Endothelial cell of umbilical vein (primary cell): ENCODE results near the gene HIC2. TPM values are rescaled to one million over a fixed set of nuclear protein-coding genes. Genes with fewer than 3 reads are reported as not detected.
"Not testable (repeated sequence)": the region's sequence is repeated elsewhere in the genome, so short reads cannot be mapped to it uniquely, and the experiment has no call there.

Experiments
- BruUV-seq: library from RNA; stranded (reverse); fragments of 400-500 nt; replicated peaks from 2 replicates; lab custom pipeline; 2021; lab: Mats Ljungman, UMichigan
- CTCF ChIA-PET: fragments of 300-600, 350-600 bp; sonication (Branson Sonifier 250); formaldehyde crosslinking; loops from one replicate; lab custom pipeline; 2021; ENCODE audit warnings: antibody characterized with exemption, inconsistent platforms; lab: Charles Lee
- POLR2A ChIA-PET: fragments of 300-600, 350-600 bp; sonication (Branson Sonifier 250); formaldehyde crosslinking; loops from one replicate; lab custom pipeline; 2021; ENCODE audit warnings: antibody characterized with exemption, inconsistent platforms; lab: Charles Lee
- DNase-seq: peaks from one replicate; pipeline ENCODE4 v3.0.0-alpha.2; 2011; ENCODE audit warnings: low read depth, low spot score
- FAIRE-seq: peaks from 2 replicates; lab custom pipeline; 2011; peaks lifted over from hg19 to GRCh38; lab: Jason Lieb, UNC
- H2AFZ ChIP-seq: 2 replicates; pipeline ENCODE4 v1.6.0; 2012; ENCODE audit warnings: low read depth, low read length, control low read depth, inconsistent platforms
- H3K27ac ChIP-seq: 2 replicates; pipeline ENCODE4 v1.5.1; 2011; ENCODE audit warnings: low read depth, mild to moderate bottlenecking, control low read depth, low read length, moderate library complexity; ENCODE audit not compliant: insufficient read depth
- H3K27me3 ChIP-seq, 2 experiments: 2 replicates each; pipeline versions ENCODE4 v1.6.0 to v1.6.1; 2011; ENCODE audit warnings: low read length in 2 of 2, mixed read lengths in 1 of 2; ENCODE audit not compliant: control insufficient read depth in 2 of 2, insufficient read depth in 2 of 2
- H3K36me3 ChIP-seq, 2 experiments: 2 replicates in 1 of 2; 3 replicates in 1 of 2; pipeline ENCODE4 v1.5.1; 2011; ENCODE audit warnings: low read length in 2 of 2, mild to moderate bottlenecking in 1 of 2, moderate library complexity in 1 of 2; ENCODE audit not compliant: control insufficient read depth in 2 of 2, insufficient read depth in 2 of 2; ENCODE audit errors: extremely low read depth in 1 of 2
- H3K4me1 ChIP-seq: 3 replicates; pipeline ENCODE4 v1.5.1; 2011; ENCODE audit warnings: mild to moderate bottlenecking, low read length; ENCODE audit not compliant: control insufficient read depth, insufficient read depth; ENCODE audit errors: extremely low read depth
- H3K4me2 ChIP-seq: 2 replicates; pipeline ENCODE4 v1.6.1; 2011; ENCODE audit warnings: low read length, control low read depth, mixed read lengths; ENCODE audit not compliant: insufficient read depth
- H3K4me3 ChIP-seq, 3 experiments: fragments of 200-600 bp in 1 of 3; sonication (generic), shearing (Covaris generic) in 1 of 3; replicated peaks in 1 of 3; 2 replicates each; pipeline ENCODE4 v1.5.1; 2011 to 2016; ENCODE audit warnings: control low read depth in 3 of 3, low read length in 3 of 3, mild to moderate bottlenecking in 2 of 3, inconsistent platforms in 1 of 3, low read depth in 1 of 3, moderate library complexity in 1 of 3; ENCODE audit not compliant: insufficient read depth in 1 of 3
- H3K79me2 ChIP-seq: 2 replicates; pipeline ENCODE4 v1.6.0; 2012; ENCODE audit warnings: low read length, inconsistent platforms; ENCODE audit not compliant: control insufficient read depth, insufficient read depth
- H3K9ac ChIP-seq: replicated peaks from 2 replicates; pipeline ENCODE3; 2011; ENCODE audit warnings: low read length, control low read depth; ENCODE audit not compliant: insufficient read depth; ENCODE audit errors: extremely low read depth
- H3K9me1 ChIP-seq: replicated peaks from 3 replicates; pipeline ENCODE4 v1.6.0; 2011; ENCODE audit warnings: mild to moderate bottlenecking, low read length; ENCODE audit not compliant: control insufficient read depth, insufficient read depth; ENCODE audit errors: extremely low read depth
- H3K9me3 ChIP-seq: replicated peaks from 2 replicates; pipeline ENCODE4 v1.5.1; 2012; ENCODE audit warnings: low read length, inconsistent platforms; ENCODE audit not compliant: control insufficient read depth, insufficient read depth
- H4K20me1 ChIP-seq: replicated peaks from 2 replicates; pipeline ENCODE3; 2011; ENCODE audit warnings: mild to moderate bottlenecking, low read length; ENCODE audit not compliant: control insufficient read depth, insufficient read depth; ENCODE audit errors: extremely low read depth
- CTCF ChIP-seq, 2 donors: IDR thresholded peaks; 1 replicate in 1 of 2; 2 replicates in 1 of 2; pipeline ENCODE4 v1.5.1; 2011; ENCODE audit warnings: low read length in 2 of 2, mild to moderate bottlenecking in 2 of 2, moderate library complexity in 2 of 2, control low read depth in 1 of 2, inconsistent platforms in 1 of 2, low read depth in 1 of 2; ENCODE audit not compliant: insufficient read depth in 1 of 2; ENCODE audit errors: extremely low read depth in 1 of 2
- EZH2 ChIP-seq: IDR thresholded peaks from 2 replicates; pipeline ENCODE4 v1.6.1; 2012; ENCODE audit warnings: borderline replicate concordance, low read depth, mild to moderate bottlenecking, moderate library complexity, low read length, inconsistent platforms; ENCODE audit not compliant: severe bottlenecking
- FOS ChIP-seq: IDR thresholded peaks from 2 replicates; pipeline ENCODE4 v1.6.1; 2011; ENCODE audit warnings: mild to moderate bottlenecking, low read length, moderate library complexity, borderline replicate concordance; ENCODE audit not compliant: insufficient read depth
- GATA2 ChIP-seq: IDR thresholded peaks from 2 replicates; pipeline ENCODE4 v1.7.0; 2011; ENCODE audit warnings: low read depth, mild to moderate bottlenecking, moderate library complexity, mixed read lengths, low read length; ENCODE audit not compliant: insufficient read length, insufficient read depth
- JUN ChIP-seq: IDR thresholded peaks from 2 replicates; pipeline ENCODE4 v1.6.1; 2011; ENCODE audit warnings: borderline replicate concordance, low read depth; ENCODE audit not compliant: insufficient read length, insufficient read depth
- MAX ChIP-seq: IDR thresholded peaks from 2 replicates; pipeline ENCODE4 v1.6.1; 2011; ENCODE audit not compliant: insufficient read depth, insufficient read length
- MYC ChIP-seq: IDR thresholded peaks from one replicate; pipeline ENCODE4 v1.6.1; 2011; ENCODE audit warnings: mild to moderate bottlenecking, low read depth, low read length
- POLR2A ChIP-seq: IDR thresholded peaks from 2 replicates; pipeline ENCODE4 v1.6.1; 2012; ENCODE audit warnings: low read depth, mild to moderate bottlenecking, control low read depth, low read length
- POLR2AphosphoS5 ChIP-seq: IDR thresholded peaks from 2 replicates; pipeline ENCODE4 v1.6.1; 2012; ENCODE audit warnings: low read depth, mild to moderate bottlenecking, control low read depth, low read length, moderate library complexity; ENCODE audit not compliant: insufficient read depth
- dilution Hi-C: fragments of 300-500 bp; cut with MboI; formaldehyde crosslinking; loops from one replicate; pipeline ENCODE4 v1.15.0; 2019; ENCODE audit warnings: low sequenced_read_pairs; ENCODE audit not compliant: extremely low pct_ligation_motif_present
- intact Hi-C: fragments of 100-400 bp; cut with micrococcal nuclease; formaldehyde crosslinking; loops from one replicate; pipeline ENCODE4 v1.10.0; 2022
- polyA plus RNA-seq, 4 experiments: library from polyadenylated mRNA; depleted of rRNA in 3 of 4; stranded (reverse) in 3 of 4; unstranded in 1 of 4; fragments of >200 nt; gene quantifications; 2 replicates each; pipeline versions ENCODE4 v1.2.1 to v1.2.3, GENCODE V29; 2011 to 2012; ENCODE audit warnings: missing spikeins in 1 of 4
- total RNA-seq: library from RNA; stranded (reverse); gene quantifications from 2 replicates; pipeline ENCODE4 v1.2.3, GENCODE V29; 2021

HIC2 gene
- total and polyA plus RNA-seq, 2 donors (not counting 3 experiments of a cell fraction or from before 2014, with no cell fraction given), result 1.9 to 4.9 TPM

- no peak overlapping the region for H3K4me2 ChIP-seq
- H3K9me1 ChIP-seq, result no peaks in the 10 kb centered on the region
- no peaks in the 10 kb centered on the region for H3K9me3 ChIP-seq
- H3K9ac ChIP-seq, result no peak overlapping the region
- dilution Hi-C loops, result no loop called here
- no TSS peak for BruUV-seq
- H3K4me3 ChIP-seq, result no peak overlapping the region
- no peak overlapping the region for H2AFZ ChIP-seq
- no peak for TF ChIP-seq GATA2
- no peak for TF ChIP-seq JUN
- no peak for TF ChIP-seq MAX
- no peak for TF ChIP-seq FOS
- no peak for TF ChIP-seq POLR2A
- no peak for TF ChIP-seq MYC
- TF ChIP-seq POLR2AphosphoS5, result no peak
- TF ChIP-seq EZH2, result no peak
- TF ChIP-seq CTCF (IDR thresholded peaks at IDR 0.05; ENCODE audit: extremely low read depth in 1 of 2, insufficient read depth in 1 of 2, low read depth in 1 of 2, low read length in 2 of 2), result no peak
- CTCF ChIA-PET, result interaction anchor here (1.1 kb wide), 1 partner anchor 186 kb away, joined by 3 read pairs; no protein-coding TSS in a partner anchor
- DNase-seq (no peak), FAIRE-seq (no peak)
- no peaks in the 10 kb centered on the region for H4K20me1 ChIP-seq
- POLR2A ChIA-PET, result no interaction called here
- no peaks in the 10 kb centered on the region for H3K36me3 ChIP-seq
- no peaks in the 10 kb centered on the region for H3K79me2 ChIP-seq
- H3K4me1 ChIP-seq, result no peaks in the 10 kb centered on the region
- no peak overlapping the region for H3K27ac ChIP-seq
- intact Hi-C loops, result no loop called here
- H3K27me3 ChIP-seq, result no peaks in the 10 kb centered on the region
These were observed 40.0 kb downstream of the HIC2 start for GRCh38 chr22:21457023-21457787.

- FAIRE-seq, result peak; percentile 91
- H3K27ac ChIP-seq, H2AFZ ChIP-seq, intact Hi-C loops, POLR2A ChIA-PET, DNase-seq, dilution Hi-C loops, H3K9me1 ChIP-seq, H3K4me1 ChIP-seq, H3K79me2 ChIP-seq, H3K4me2 ChIP-seq, H3K9ac ChIP-seq, H4K20me1 ChIP-seq, H3K36me3 ChIP-seq, H3K9me3 ChIP-seq, H3K4me3 ChIP-seq, H3K27me3 ChIP-seq, BruUV-seq, CTCF ChIA-PET: not testable (repeated sequence)
These were observed 45.5 kb downstream of the HIC2 start for GRCh38 chr22:21462672-21463071.
